ENCODE results near the gene ASB2. TPM values are rescaled to one million over a fixed set of nuclear protein-coding genes. Genes with fewer than 3 reads are reported as not detected.
A peak's percentile ranks its signal among the peaks of the same experiment; 100 is the strongest.

ASB2 gene
- total and polyA plus RNA-seq, 2 of the 13 experiments (the other 11 are each of a cell fraction or from before 2014, with no cell fraction given) = 0.82 to 4.1 TPM

GRCh38 chr14:93959239-93960107, 16.9 kb downstream of the ASB2 start (continued):
- TF ChIP-seq ZHX2 (IDR thresholded peaks at IDR 0.05; ENCODE audit: low read depth) (0 out of 2 replicates have a peak, but pooled peaks have one; percentile 39), ZHX2 (CRISPR knock-in tag; IDR thresholded peaks at IDR 0.05; ENCODE audit: borderline replicate concordance) (no peak), IKZF5 (CRISPR knock-in tag; IDR thresholded peaks at IDR 0.05) (peak; percentile 93), HDAC6 (IDR thresholded peaks at IDR 0.05; ENCODE audit: low read depth, low read length) (no peak), MAF1 (CRISPR knock-in tag; IDR thresholded peaks at IDR 0.05; ENCODE audit: borderline replicate concordance) (no peak), PLSCR1 (CRISPR knock-in tag; IDR thresholded peaks at IDR 0.05; ENCODE audit: borderline replicate concordance) (no peak; the same call in 1 of the 2 replicates), MEF2D (CRISPR knock-in tag; IDR thresholded peaks at IDR 0.05) (peak; percentile 96), ZNF451 (CRISPR knock-in tag; IDR thresholded peaks at IDR 0.05) (peak; percentile 76; the same call in 1 of the 2 replicates), RXRB (CRISPR knock-in tag; IDR thresholded peaks at IDR 0.05; ENCODE audit: borderline replicate concordance) (peak; percentile 99), ZNF367 (CRISPR knock-in tag; IDR thresholded peaks at IDR 0.05; ENCODE audit: borderline replicate concordance) (peak; percentile 49; the same call in 1 of the 2 replicates), KLF16 (CRISPR knock-in tag; IDR thresholded peaks at IDR 0.05) (peak in 1 of 2 experiments; percentile 86; a peak in 2 of 4 replicates), HBP1 (CRISPR knock-in tag; IDR thresholded peaks at IDR 0.05; ENCODE audit: low read depth) (0 out of 2 replicates have a peak, but pooled peaks have one; percentile 44), RFX3 (CRISPR knock-in tag; IDR thresholded peaks at IDR 0.05) (no peak), WIZ (CRISPR knock-in tag; IDR thresholded peaks at IDR 0.05) (no peak), NR3C1 (CRISPR knock-in tag; IDR thresholded peaks at IDR 0.05) (no peak), IKZF1 (IDR thresholded peaks at IDR 0.05) (no peak), SOX13 (IDR thresholded peaks at IDR 0.05) (peak; percentile 60), SOX13 (CRISPR knock-in tag; conservative IDR thresholded peaks at IDR 0.05 in 1 of 2, IDR thresholded peaks at IDR 0.05 in 1 of 2) (peak in 1 of 2 experiments; percentile 92; a peak in 2 of 4 replicates)
